Stimulated activated CD4-positive, alpha-beta T cell treated with anti-CD3 and anti-CD28 coated beads, Interleukin-12 subunit alpha, Interleukin-12 subunit beta, amount 100 ng/mL, for 48 hours (primary cell): ENCODE results near the gene SSBP4.
A peak's percentile ranks its signal among the peaks of the same experiment; 100 is the strongest.
"Not testable (repeated sequence)": the region's sequence is repeated elsewhere in the genome, so short reads cannot be mapped to it uniquely, and the experiment has no call there.

Source experiments
- DNase-seq, 3 donors: peaks; one replicate each; pipeline ENCODE4 v3.0.0-alpha.2; 2020; ENCODE audit warnings: low read depth in 2 of 3, low spot score in 1 of 3

The SSBP4 gene

GRCh38 chr19:18419195-18419698 lies at the start of gene SSBP4:
SSBP4 (plus strand) TSS chr19:18419398; CDS start chr19:18419649, 251 bp downstream.
- peak in 1 of 3 donors; percentile 66 for DNase-seq

GRCh38 chr19:18373407-18373891 lies 45.7 kb upstream of the SSBP4 start:
- DNase-seq, result no peak

- peak in 2 of 3 donors; percentile 30 to 33 for DNase-seq
These were observed 45.1 kb upstream of the SSBP4 start for GRCh38 chr19:18373892-18374629.

GRCh38 chr19:18377026-18377425 lies 42.2 kb upstream of the SSBP4 start:
- no peak for DNase-seq

GRCh38 chr19:18379803-18380747 lies 39.1 kb upstream of the SSBP4 start:
- DNase-seq, result no peak

- no peak for DNase-seq
These were observed 38.4 kb upstream of the SSBP4 start for GRCh38 chr19:18380843-18381242.

GRCh38 chr19:18383622-18384021 lies 35.6 kb upstream of the SSBP4 start:
- not testable (repeated sequence) for DNase-seq

- DNase-seq, result no peak
These were observed 34.4 kb upstream of the SSBP4 start for GRCh38 chr19:18384775-18385174.

- no peak for DNase-seq
These were observed 33.9 kb upstream of the SSBP4 start for GRCh38 chr19:18385359-18385674.

GRCh38 chr19:18385675-18386542 lies 33.3 kb upstream of the SSBP4 start, which contains the start of gene GDF15:
GDF15 (plus strand) TSS chr19:18386158; CDS start chr19:18386190, 32 bp downstream.
- DNase-seq, result peak in 1 of 3 donors; percentile 25

- DNase-seq, result no peak
These were observed 32.5 kb upstream of the SSBP4 start for GRCh38 chr19:18386543-18387271.

GRCh38 chr19:18388100-18388959 lies 30.9 kb upstream of the SSBP4 start:
- peak; percentile 53 to 83 (median 73) for DNase-seq

- DNase-seq, result no peak
These were observed 30.1 kb upstream of the SSBP4 start for GRCh38 chr19:18388960-18389725.

- no peak for DNase-seq
These were observed 29.5 kb upstream of the SSBP4 start for GRCh38 chr19:18389726-18390064.

GRCh38 chr19:18390065-18390907 lies 28.9 kb upstream of the SSBP4 start:
- no peak for DNase-seq

- DNase-seq, result no peak
These were observed 27.6 kb upstream of the SSBP4 start for GRCh38 chr19:18391509-18392075.

- DNase-seq, result no peak
These were observed 26.8 kb upstream of the SSBP4 start for GRCh38 chr19:18392417-18392816.
